HCT116 (cell line): ENCODE measurements around the gene OAS2. TPM values are rescaled to one million over a fixed set of nuclear protein-coding genes. Genes with fewer than 3 reads are reported as not detected.

Experiments
- ATAC-seq: fragments of 200-7000 bp; cut with Tn5 transposase; 2 replicates; pipeline ENCODE4 v1.9.1; 2020; ENCODE audit warnings: mild to moderate bottlenecking, moderate library complexity
- BruUV-seq: library from RNA; stranded (reverse); fragments of 400-500 nt; replicated peaks from 2 replicates; lab custom pipeline; 2021; lab: Mats Ljungman, UMichigan
- CTCF ChIA-PET: fragments of 300-600 bp; sonication (Branson Sonifier 250); formaldehyde crosslinking; loops from one replicate; lab custom pipeline; 2021; ENCODE audit warnings: antibody characterized with exemption; lab: Charles Lee
- POLR2A ChIA-PET: fragments of 300-600, 350-600 bp; sonication (Branson Sonifier 250); formaldehyde crosslinking; loops from one replicate; lab custom pipeline; 2021; ENCODE audit warnings: antibody characterized with exemption; lab: Charles Lee
- RAD21 ChIA-PET, 2 experiments: fragments of 300-600 bp; sonication (Branson Sonifier 250); formaldehyde crosslinking; loops; one replicate each; lab custom pipeline; 2023; ENCODE audit warnings: low total read pairs in 2 of 2; ENCODE audit not compliant: uncharacterized antibody in 2 of 2, unreplicated experiment in 2 of 2, low non-redundant PET in 1 of 2; lab: Charles Lee
- DNase-seq: peaks from one replicate; pipeline ENCODE4 v3.0.0-alpha.2; 2010; ENCODE audit warnings: low read depth, low spot score
- H2AFZ ChIP-seq: fragments of 200-600 bp; shearing (Covaris generic), sonication (generic); 2 replicates; pipeline ENCODE4 v1.6.1; 2017; ENCODE audit warnings: low read depth, mixed run types, mixed read lengths, antibody characterized with exemption, low read length; ENCODE audit not compliant: poor library complexity, severe bottlenecking
- H3K27ac ChIP-seq: 2 replicates; pipeline ENCODE4 v1.5.1; 2012; ENCODE audit warnings: low read depth, low read length
- H3K27me3 ChIP-seq: fragments of 200-600 bp; sonication (generic); 2 replicates; pipeline ENCODE4 v1.6.1; 2016; ENCODE audit warnings: mixed run types, low read length, mixed read lengths; ENCODE audit not compliant: insufficient read depth
- H3K36me3 ChIP-seq, 2 experiments: fragments of 200-500 bp in 1 of 2; fragments of 200-600 bp in 1 of 2; sonication (Bioruptor generic) in 1 of 2; sonication (generic) in 1 of 2; 2 replicates each; pipeline versions ENCODE4 v1.5.1 to v1.6.1; 2014 to 2016; ENCODE audit warnings: low read length in 2 of 2, inconsistent platforms in 1 of 2, mixed read lengths in 1 of 2, mixed run types in 1 of 2; ENCODE audit not compliant: insufficient read depth in 2 of 2, control insufficient read depth in 1 of 2
- H3K4me1 ChIP-seq, 2 experiments: fragments of 200-600 bp in 1 of 2; sonication (generic) in 1 of 2; 2 replicates each; pipeline versions ENCODE4 v1.5.1 to v1.6.1; 2012 to 2017; ENCODE audit warnings: low read length in 2 of 2, inconsistent platforms in 1 of 2, mild to moderate bottlenecking in 1 of 2, mixed read lengths in 1 of 2, mixed run types in 1 of 2, moderate library complexity in 1 of 2; ENCODE audit not compliant: insufficient read depth in 2 of 2, control insufficient read depth in 1 of 2
- H3K4me2 ChIP-seq: fragments of 200-600 bp; sonication (generic); 2 replicates; pipeline ENCODE4 v1.6.1; 2017; ENCODE audit warnings: mixed run types, low read length, mixed read lengths
- H3K4me3 ChIP-seq, 2 experiments: fragments of 200-600 bp in 1 of 2; sonication (generic) in 1 of 2; replicated peaks in 1 of 2; 2 replicates each; pipeline ENCODE4 v1.5.1; 2011 to 2016; ENCODE audit warnings: low read length in 2 of 2, control low read depth in 1 of 2, low read depth in 1 of 2, mild to moderate bottlenecking in 1 of 2, mixed read lengths in 1 of 2, mixed run types in 1 of 2
- H3K79me2 ChIP-seq: fragments of 200-600 bp; sonication (generic); 2 replicates; pipeline ENCODE4 v1.6.1; 2017; ENCODE audit warnings: mild to moderate bottlenecking, mixed run types, low read length, moderate library complexity, mixed read lengths; ENCODE audit not compliant: insufficient read depth
- H3K9ac ChIP-seq: fragments of 200-600 bp; sonication (generic); 2 replicates; pipeline ENCODE4 v1.6.1; 2016; ENCODE audit warnings: low read length, mixed read lengths
- H3K9me2 ChIP-seq: fragments of 200-600 bp; sonication (generic), shearing (Covaris generic); 2 replicates; pipeline ENCODE4 v1.6.1; 2017; ENCODE audit warnings: mixed run types, mild to moderate bottlenecking, moderate library complexity; ENCODE audit not compliant: insufficient read depth
- H3K9me3 ChIP-seq, 2 experiments: fragments of 200-500 bp in 1 of 2; fragments of 200-600 bp in 1 of 2; sonication (Bioruptor generic) in 1 of 2; sonication (generic) in 1 of 2; 2 replicates each; pipeline ENCODE4 v1.6.1; 2014 to 2017; ENCODE audit warnings: low read length in 2 of 2, mixed read lengths in 2 of 2, inconsistent platforms in 1 of 2, low read depth in 1 of 2, mild to moderate bottlenecking in 1 of 2, mixed run types in 1 of 2, moderate library complexity in 1 of 2; ENCODE audit not compliant: control insufficient read depth in 1 of 2, insufficient read depth in 1 of 2
- H4K20me1 ChIP-seq: fragments of 200-600 bp; sonication (generic), shearing (Covaris generic); 2 replicates; pipeline ENCODE4 v1.6.1; 2017; ENCODE audit warnings: mixed run types, mild to moderate bottlenecking, moderate library complexity; ENCODE audit not compliant: insufficient read depth
- CBX3 ChIP-seq: IDR thresholded peaks from 2 replicates; pipeline ENCODE4 v1.6.1; 2012; ENCODE audit warnings: low read depth
- EGR1 ChIP-seq: IDR thresholded peaks from 2 replicates; pipeline ENCODE4 v1.6.1; 2012; ENCODE audit warnings: low read depth
- ELF1 ChIP-seq: IDR thresholded peaks from 2 replicates; pipeline ENCODE4 v1.6.1; 2012; ENCODE audit warnings: low read depth, borderline replicate concordance
- EZH2 ChIP-seq: fragments of 200-600 bp; sonication (generic); IDR thresholded peaks from 2 replicates; pipeline ENCODE4 v1.6.1; 2017; ENCODE audit warnings: antibody characterized with exemption, mixed run types
- FOSL1 ChIP-seq: IDR thresholded peaks from 2 replicates; pipeline ENCODE4 v1.6.1; 2012; ENCODE audit warnings: low read depth
- POLR2A ChIP-seq: IDR thresholded peaks from 2 replicates; pipeline ENCODE4 v1.7.0; 2011; ENCODE audit warnings: borderline replicate concordance; ENCODE audit not compliant: insufficient read depth, insufficient read length; ENCODE audit errors: extremely low read depth
- POLR2AphosphoS5 ChIP-seq: IDR thresholded peaks from 2 replicates; pipeline ENCODE4 v1.6.1; 2011; ENCODE audit warnings: mild to moderate bottlenecking, low read depth, low read length, moderate library complexity
- RAD21 ChIP-seq: IDR thresholded peaks from 2 replicates; pipeline ENCODE4 v1.6.1; 2012; ENCODE audit warnings: low read depth, mild to moderate bottlenecking
- SIN3A ChIP-seq: IDR thresholded peaks from 2 replicates; pipeline ENCODE4 v1.6.1; 2012; ENCODE audit warnings: low read depth
- TCF7L2 ChIP-seq: IDR thresholded peaks from 2 replicates; pipeline ENCODE4 v1.7.0; 2011; ENCODE audit warnings: borderline replicate concordance, inconsistent platforms; ENCODE audit not compliant: insufficient read depth, insufficient read length; ENCODE audit errors: extremely low read depth
- YY1 ChIP-seq: IDR thresholded peaks from 2 replicates; pipeline ENCODE4 v1.6.1; 2011; ENCODE audit warnings: low read length, low read depth, moderate library complexity, mild to moderate bottlenecking; ENCODE audit not compliant: insufficient replicate concordance; ENCODE audit errors: extremely low read depth
- ZFX ChIP-seq: fragments of 450-650 bp; IDR thresholded peaks from 2 replicates; pipeline ENCODE4 v1.6.1; 2017
- ZNF274 ChIP-seq: fragments of 200-500 bp; sonication (Bioruptor generic); IDR thresholded peaks from 2 replicates; pipeline ENCODE4 v1.6.1; 2014; ENCODE audit warnings: mild to moderate bottlenecking, low read depth, low read length, inconsistent platforms
- intact Hi-C: fragments of 100-400 bp; cut with micrococcal nuclease; formaldehyde crosslinking; loops from 2 replicates; pipeline ENCODE4 v1.10.0; 2022
- total RNA-seq: library from RNA; stranded (reverse); gene quantifications from one replicate; pipeline ENCODE4 v1.2.1, GENCODE V29; 2021; ENCODE audit not compliant: unreplicated experiment
- TF ChIP-seq, protein P1 (sequence below), 3 experiments: fragments of 200-600 bp in 1 of 3; sonication (generic) in 1 of 3; IDR thresholded peaks in 2 of 3; conservative IDR thresholded peaks in 1 of 3; 2 replicates each; pipeline ENCODE4 v1.5.1; 2012 to 2017; ENCODE audit warnings: low read depth in 2 of 3, low read length in 2 of 3, antibody characterized with exemption in 1 of 3, borderline replicate concordance in 1 of 3, control low read depth in 1 of 3, mild to moderate bottlenecking in 1 of 3, mixed read lengths in 1 of 3, mixed run types in 1 of 3, moderate library complexity in 1 of 3; ENCODE audit not compliant: insufficient read depth in 1 of 3
- TF ChIP-seq, protein P2 (sequence below): IDR thresholded peaks from 2 replicates; pipeline ENCODE4 v1.6.1; 2012; ENCODE audit warnings: low read depth
- TF ChIP-seq, protein P3 (sequence below): IDR thresholded peaks from 2 replicates; pipeline ENCODE4 v1.6.1; 2012
- TF ChIP-seq, protein P4 (sequence below): IDR thresholded peaks from 2 replicates; pipeline ENCODE4 v1.6.1; 2012

The OAS2 gene
- total RNA-seq, 1 experiment from 2014 or later = 0.30 TPM

DNA sequence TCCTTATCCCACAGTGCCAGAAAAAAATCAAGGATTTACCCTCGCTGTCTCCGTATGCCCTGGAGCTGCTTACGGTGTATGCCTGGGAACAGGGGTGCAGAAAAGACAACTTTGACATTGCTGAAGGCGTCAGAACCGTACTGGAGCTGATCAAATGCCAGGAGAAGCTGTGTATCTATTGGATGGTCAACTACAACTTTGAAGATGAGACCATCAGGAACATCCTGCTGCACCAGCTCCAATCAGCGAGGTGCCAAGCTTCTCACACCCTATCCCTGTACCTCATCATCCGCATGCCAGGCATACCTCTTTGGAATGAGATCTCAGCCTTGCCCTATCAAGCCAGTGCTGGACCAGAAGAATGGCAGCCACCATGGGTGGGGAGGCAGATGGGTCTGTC is 19.2 kb downstream of the OAS2 start:
- Histone ChIP-seq H3K4me3 (no peak overlapping the region), H4K20me1 (no peaks in the 10 kb centered on the region), H3K9me3 (no peaks in the 10 kb centered on the region), H3K27me3 (no peaks in the 10 kb centered on the region), H3K36me3 (no peaks in the 10 kb centered on the region), H3K4me1 (peaks cover 0 to 4% of the 10 kb centered on the region in 2 experiments; a peak in 2 of 4 replicates), H3K27ac (no peak overlapping the region), H3K9me2 (no peaks in the 10 kb centered on the region)
- POLR2A ChIA-PET = no interaction called here
- intact Hi-C loops = no loop called here
- RAD21 ChIA-PET = no interaction called here
- CTCF ChIA-PET = interaction anchor here (1.6 kb wide), 1 partner anchor 9 kb away, joined by 4 read pairs; no protein-coding TSS in a partner anchor
- no peak for TF ChIP-seq RAD21
- TF ChIP-seq, protein P1, sequence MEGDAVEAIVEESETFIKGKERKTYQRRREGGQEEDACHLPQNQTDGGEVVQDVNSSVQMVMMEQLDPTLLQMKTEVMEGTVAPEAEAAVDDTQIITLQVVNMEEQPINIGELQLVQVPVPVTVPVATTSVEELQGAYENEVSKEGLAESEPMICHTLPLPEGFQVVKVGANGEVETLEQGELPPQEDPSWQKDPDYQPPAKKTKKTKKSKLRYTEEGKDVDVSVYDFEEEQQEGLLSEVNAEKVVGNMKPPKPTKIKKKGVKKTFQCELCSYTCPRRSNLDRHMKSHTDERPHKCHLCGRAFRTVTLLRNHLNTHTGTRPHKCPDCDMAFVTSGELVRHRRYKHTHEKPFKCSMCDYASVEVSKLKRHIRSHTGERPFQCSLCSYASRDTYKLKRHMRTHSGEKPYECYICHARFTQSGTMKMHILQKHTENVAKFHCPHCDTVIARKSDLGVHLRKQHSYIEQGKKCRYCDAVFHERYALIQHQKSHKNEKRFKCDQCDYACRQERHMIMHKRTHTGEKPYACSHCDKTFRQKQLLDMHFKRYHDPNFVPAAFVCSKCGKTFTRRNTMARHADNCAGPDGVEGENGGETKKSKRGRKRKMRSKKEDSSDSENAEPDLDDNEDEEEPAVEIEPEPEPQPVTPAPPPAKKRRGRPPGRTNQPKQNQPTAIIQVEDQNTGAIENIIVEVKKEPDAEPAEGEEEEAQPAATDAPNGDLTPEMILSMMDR (IDR thresholded peaks at IDR 0.05 in 2 of 3, conservative IDR thresholded peaks at IDR 0.05 in 1 of 3; ENCODE audit: borderline replicate concordance in 1 of 3, insufficient read depth in 1 of 3, low read depth in 2 of 3, low read length in 2 of 3) = no peak
- no peak for TF ChIP-seq FOSL1
- no peak for TF ChIP-seq ZFX
- no peak for TF ChIP-seq SIN3A
- TF ChIP-seq, protein P2, sequence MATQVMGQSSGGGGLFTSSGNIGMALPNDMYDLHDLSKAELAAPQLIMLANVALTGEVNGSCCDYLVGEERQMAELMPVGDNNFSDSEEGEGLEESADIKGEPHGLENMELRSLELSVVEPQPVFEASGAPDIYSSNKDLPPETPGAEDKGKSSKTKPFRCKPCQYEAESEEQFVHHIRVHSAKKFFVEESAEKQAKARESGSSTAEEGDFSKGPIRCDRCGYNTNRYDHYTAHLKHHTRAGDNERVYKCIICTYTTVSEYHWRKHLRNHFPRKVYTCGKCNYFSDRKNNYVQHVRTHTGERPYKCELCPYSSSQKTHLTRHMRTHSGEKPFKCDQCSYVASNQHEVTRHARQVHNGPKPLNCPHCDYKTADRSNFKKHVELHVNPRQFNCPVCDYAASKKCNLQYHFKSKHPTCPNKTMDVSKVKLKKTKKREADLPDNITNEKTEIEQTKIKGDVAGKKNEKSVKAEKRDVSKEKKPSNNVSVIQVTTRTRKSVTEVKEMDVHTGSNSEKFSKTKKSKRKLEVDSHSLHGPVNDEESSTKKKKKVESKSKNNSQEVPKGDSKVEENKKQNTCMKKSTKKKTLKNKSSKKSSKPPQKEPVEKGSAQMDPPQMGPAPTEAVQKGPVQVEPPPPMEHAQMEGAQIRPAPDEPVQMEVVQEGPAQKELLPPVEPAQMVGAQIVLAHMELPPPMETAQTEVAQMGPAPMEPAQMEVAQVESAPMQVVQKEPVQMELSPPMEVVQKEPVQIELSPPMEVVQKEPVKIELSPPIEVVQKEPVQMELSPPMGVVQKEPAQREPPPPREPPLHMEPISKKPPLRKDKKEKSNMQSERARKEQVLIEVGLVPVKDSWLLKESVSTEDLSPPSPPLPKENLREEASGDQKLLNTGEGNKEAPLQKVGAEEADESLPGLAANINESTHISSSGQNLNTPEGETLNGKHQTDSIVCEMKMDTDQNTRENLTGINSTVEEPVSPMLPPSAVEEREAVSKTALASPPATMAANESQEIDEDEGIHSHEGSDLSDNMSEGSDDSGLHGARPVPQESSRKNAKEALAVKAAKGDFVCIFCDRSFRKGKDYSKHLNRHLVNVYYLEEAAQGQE = no peak
- TF ChIP-seq, protein P3, sequence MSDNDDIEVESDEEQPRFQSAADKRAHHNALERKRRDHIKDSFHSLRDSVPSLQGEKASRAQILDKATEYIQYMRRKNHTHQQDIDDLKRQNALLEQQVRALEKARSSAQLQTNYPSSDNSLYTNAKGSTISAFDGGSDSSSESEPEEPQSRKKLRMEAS = no peak
- TF ChIP-seq YY1 = no peak
- TF ChIP-seq TCF7L2 = no peak
- TF ChIP-seq EGR1 = no peak
- TF ChIP-seq, protein P4, sequence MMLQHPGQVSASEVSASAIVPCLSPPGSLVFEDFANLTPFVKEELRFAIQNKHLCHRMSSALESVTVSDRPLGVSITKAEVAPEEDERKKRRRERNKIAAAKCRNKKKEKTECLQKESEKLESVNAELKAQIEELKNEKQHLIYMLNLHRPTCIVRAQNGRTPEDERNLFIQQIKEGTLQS = no peak
- TF ChIP-seq POLR2AphosphoS5 = no peak
- no peak for TF ChIP-seq ZNF274
- no peak for TF ChIP-seq ELF1
- TF ChIP-seq CBX3 = no peak
- TF ChIP-seq POLR2A = no peak
- no peak for TF ChIP-seq EZH2
- TF ChIP-seq, all 23 proteins: peak for 0
- BruUV-seq = no TSS peak
- no peak overlapping the region for H3K9ac ChIP-seq
- no peaks in the 10 kb centered on the region for H3K79me2 ChIP-seq
- ATAC-seq = no peak
- no peak for DNase-seq
- no peak overlapping the region for H3K4me2 ChIP-seq
- H2AFZ ChIP-seq = no peak overlapping the region
